Stomach (tissue), 4 donors: Measurements from ENCODE around the gene SBF1.

ENCODE experiments used
- CTCF ChIP-seq, 7 experiments: fragments of 450-650 bp in 4 of 7; fragments of 200-600 bp in 3 of 7; sonication (generic) in 3 of 7; IDR thresholded peaks; one replicate each; pipeline ENCODE4 v1.5.1; 2016 to 2019; ENCODE audit warnings: antibody characterized with exemption in 7 of 7, control low read depth in 2 of 7, mild to moderate bottlenecking in 1 of 7
- EP300 ChIP-seq: sonication (generic); formaldehyde crosslinking; IDR thresholded peaks from one replicate; pipeline ENCODE4 v1.6.1; 2017; ENCODE audit warnings: antibody characterized with exemption
- POLR2A ChIP-seq, 4 donors: fragments of 450-650 bp; IDR thresholded peaks; one replicate each; pipeline ENCODE4 v1.6.1; 2016; ENCODE audit warnings: antibody characterized with exemption in 4 of 4, control low read depth in 2 of 4, mild to moderate bottlenecking in 1 of 4, moderate library complexity in 1 of 4
- POLR2AphosphoS5 ChIP-seq, 3 donors: sonication (generic); formaldehyde crosslinking; IDR thresholded peaks; one replicate each; pipeline ENCODE4 v1.6.1; 2016; ENCODE audit warnings: antibody characterized with exemption in 3 of 3

GRCh38 chr22:50483977-50484853 lies 9.4 kb upstream of the SBF1 start:
- no peak for TF ChIP-seq CTCF (IDR thresholded peaks at IDR 0.05)
- no peak for TF ChIP-seq POLR2A (IDR thresholded peaks at IDR 0.05)
- no peak for TF ChIP-seq POLR2AphosphoS5 (IDR thresholded peaks at IDR 0.05)
- TF ChIP-seq EP300 = no peak
